ENCODE measurements around the gene SND1.

- no peak for TF ChIP-seq EZH2 (optimal IDR thresholded peaks at IDR 0.05; ENCODE audit: low read depth, low read length)
- no peak for TF ChIP-seq CTCF (IDR thresholded peaks at IDR 0.05; ENCODE audit: low read length)
These were observed 464.7 kb downstream of the SND1 start for GRCh38 chr7:128116740-128117139.

Measured in MM.1S (cell line).